Nucleus accumbens (tissue), 56 donors: ENCODE measurements around the gene ANKRD44.
A peak's percentile ranks its signal among the peaks of the same experiment; 100 is the strongest.

Experiments
- DNase-seq, 56 donors: peaks; one replicate each; lab custom pipeline; 2025; lab: John Stamatoyannopoulos, UW

The ANKRD44 gene

DNA sequence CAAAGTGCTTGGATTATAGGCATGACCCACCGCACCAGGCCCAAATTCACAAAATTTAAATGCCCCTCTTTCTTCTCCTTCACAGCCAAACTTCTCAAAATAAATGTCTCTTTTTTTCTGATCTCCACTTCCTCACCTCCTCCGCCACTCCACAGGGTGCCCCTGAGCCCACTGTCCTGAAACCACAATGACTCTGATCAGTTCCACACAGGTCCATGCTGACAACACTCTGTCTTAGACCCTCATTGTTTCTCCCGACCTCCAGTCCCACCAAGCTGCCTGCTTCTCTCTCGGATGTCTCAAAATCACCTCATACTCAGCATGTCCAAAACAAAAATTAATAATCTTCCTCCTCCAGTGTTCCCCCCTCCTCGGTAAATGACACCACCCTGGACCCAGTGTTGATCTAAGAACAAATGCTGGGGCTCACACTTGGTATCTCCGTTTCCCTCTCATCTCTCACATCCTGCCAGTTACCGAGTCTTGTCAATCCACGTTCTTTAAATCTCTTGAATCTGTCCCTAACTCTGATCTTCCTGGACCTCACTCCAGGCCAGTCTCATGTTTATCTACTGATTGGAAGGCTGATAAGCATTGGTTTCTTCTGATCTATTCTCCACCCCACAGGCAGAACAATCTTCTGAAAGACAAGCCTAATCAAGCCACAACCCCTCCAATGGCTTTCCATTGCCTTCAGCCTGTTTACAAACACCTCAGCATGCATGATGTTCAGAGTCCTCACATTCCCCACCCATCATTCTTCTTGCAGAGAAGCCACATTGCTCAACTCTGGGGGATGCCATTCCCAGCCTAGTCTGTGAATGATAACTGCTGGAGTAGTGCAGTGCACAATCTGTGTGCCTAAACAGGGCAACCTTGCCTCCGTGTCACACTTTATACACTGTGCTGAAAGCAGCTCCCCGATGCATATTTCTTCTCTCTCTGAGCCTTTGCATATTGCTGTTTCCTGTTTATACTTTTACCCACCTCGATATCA lies 12.4 kb upstream of the ANKRD44 start:
- no peak for DNase-seq

DNA sequence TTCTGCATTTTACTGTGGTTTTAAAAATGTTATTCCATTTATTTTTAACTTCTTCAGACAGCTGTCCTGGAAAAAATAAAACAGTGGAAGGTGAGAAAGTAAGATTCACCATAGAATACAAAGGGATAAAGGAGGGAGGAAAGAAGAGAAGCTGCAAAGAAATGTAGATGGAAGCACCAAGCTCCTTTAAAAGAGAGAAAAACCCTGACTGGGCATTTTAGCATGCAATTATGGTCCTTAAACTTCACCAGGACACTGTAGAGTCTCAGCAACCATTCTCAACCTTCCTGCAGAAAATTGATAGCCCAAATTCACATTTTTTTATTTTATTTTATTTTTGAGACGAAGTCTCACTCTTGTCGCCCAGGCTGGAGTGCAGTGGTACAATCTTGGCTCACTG lies 11.6 kb upstream of the ANKRD44 start:
- DNase-seq, result no peak

DNA sequence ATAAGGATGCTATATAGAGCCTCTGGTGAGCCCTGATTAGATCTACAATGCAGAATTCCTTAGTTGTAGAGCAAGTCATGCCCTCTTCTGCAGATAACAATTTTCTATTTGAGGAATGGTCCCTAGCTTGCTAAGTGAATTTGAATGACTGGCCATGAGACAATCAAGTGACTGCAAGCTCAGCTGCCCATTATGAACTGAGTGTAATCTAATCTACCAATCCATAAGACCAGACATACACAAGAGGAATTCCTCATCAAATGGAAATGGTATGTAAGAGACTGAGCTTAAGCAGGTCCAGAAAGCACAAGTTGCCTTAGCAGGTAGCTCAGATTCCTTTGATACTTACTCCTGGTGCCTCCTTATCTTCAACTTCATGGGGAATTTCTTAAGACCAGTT lies 4.8 kb upstream of the ANKRD44 start:
- no peak for DNase-seq

- DNase-seq, result no peak
These were observed 1.6 kb upstream of the ANKRD44 start for GRCh38 chr2:197312186-197312585.

DNA sequence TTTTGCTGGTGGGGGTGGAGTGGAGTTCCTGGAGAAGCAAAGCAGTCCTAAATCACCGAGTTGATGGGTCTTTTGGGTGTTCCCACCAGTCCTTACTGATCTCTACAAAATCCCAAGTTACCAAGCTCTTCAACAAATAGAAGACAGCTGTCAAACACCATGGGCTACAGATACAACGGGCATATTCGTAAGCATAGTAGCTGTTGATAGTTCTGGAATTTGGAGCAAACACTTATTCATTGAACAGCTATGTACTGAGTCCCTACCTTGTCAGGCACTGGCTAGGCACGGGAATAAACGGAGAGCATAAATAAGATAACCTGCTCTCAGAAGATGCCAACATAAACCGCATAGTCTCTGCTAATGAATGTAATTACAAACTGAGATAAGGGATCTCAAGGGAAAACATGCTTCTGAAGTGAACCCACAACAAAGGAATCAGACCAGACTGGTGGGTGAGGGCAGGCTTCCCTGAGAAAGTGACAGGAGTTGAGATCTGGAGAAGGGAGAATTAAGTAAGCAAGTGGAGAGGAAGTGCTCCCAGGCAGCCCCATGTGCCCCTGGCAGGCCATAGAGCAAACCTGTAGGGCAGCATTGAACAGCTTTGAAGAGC lies 947 bp upstream of the ANKRD44 start:
- DNase-seq, result peak in 1 of 56 donors; percentile 31

- DNase-seq, result peak in 2 of 56 donors; percentile 29 to 57
These were observed 424 bp upstream of the ANKRD44 start for GRCh38 chr2:197310987-197311420.

GRCh38 chr2:197309691-197310231 lies 819 bp downstream of the ANKRD44 start:
- peak in 28 of 56 donors; percentile 7 to 64 (median 31) for DNase-seq

DNA sequence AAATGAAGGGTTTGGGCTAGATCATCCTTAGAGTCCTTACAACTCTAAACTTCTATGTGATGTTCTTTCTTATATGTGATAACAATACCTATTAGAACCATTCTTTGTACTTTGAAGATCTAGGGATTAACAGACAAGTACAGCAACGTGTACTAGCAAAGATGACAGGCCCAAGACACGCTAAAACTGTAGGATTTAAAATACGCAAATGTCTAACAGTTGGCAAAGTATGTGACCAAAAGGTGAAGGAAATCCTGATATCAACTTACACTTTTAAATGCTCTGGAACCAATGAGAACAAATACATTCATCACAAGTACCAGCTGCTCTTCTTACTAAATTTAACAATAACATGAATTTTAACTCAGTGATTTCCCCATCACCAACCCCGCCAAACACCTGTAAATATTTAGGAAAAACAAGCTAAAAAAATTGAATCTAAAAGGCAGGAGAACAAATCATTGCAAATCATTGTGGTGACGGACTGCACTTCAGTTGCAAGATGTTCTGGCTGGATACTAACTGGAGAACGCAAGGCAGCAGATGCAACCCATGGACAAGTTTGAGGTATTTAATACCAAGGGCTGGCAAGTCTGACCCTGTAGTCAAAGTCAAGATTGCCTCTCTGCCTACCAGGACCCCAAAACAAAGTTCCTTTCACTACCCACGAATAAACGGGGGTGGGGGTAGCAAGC lies 1.4 kb downstream of the ANKRD44 start:
- peak in 2 of 56 donors; percentile 55 to 64 for DNase-seq

DNA sequence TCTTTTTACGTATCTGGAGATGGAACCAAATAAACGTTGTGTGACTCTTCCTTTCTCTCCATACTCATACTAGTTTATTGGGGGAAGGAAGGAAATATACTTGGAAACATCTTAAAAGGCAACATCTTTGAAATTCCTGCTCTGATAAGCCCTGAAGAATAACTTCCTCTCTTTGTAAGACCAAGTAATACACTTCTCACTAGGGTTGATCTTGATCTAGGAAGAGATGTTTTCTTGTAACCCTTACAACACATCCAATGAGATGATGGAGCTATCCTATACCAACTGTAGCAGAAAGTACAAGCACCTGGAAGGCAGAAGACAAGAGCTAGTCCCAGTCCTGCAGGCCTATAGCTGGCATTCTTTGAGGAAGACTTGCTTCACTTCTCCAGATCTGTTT lies 2.0 kb downstream of the ANKRD44 start:
- DNase-seq, result no peak

DNA sequence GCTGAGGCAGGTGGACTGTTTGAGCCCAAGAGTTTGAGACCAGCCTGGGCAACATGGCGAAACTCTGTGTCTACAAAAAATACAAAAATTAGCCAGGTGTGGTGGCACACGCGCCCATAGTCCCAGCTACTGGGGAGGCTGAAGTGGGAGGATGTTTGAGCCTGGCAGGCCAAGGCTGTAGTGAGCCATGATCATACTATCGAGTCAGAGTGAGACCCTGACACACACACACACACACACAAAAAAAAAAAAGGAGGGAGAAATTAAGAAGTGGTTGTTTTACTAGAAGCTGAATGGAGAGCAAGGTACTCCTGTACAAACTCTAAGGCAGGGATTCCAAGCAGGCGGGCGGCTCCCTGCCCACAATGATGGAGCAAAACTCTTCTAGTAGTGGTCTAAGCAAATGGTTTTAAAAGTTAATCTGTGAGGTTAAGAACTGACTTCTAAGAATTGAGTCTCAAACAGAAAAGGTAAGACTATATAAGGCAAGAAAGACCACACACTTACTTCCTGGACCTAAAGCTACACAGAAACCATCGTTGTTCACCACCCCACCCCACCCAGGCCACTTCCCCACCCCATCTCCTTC lies 2.6 kb downstream of the ANKRD44 start:
- DNase-seq, result peak in 1 of 56 donors; percentile 10

- peak in 2 of 56 donors; percentile 9 to 21 for DNase-seq
These were observed 3.2 kb downstream of the ANKRD44 start for GRCh38 chr2:197307236-197307932.

DNA sequence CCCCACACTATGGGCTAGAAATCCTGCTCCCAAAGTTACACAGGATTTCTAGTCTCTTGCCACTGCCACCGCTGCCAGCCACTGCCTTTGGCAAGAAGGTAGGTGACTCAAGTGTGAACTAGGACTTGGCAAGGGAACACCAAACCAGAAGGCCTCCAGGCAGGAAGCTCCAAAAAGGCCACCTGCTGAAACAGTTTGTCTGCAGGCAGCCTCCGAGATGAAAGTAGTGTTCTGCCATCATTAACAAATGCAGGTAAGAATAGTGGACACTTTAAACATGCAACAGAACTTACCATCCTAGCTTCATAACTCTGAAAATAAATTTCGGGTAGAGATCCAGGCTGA lies 3.9 kb downstream of the ANKRD44 start:
- DNase-seq, result peak in 20 of 56 donors; percentile 8 to 45 (median 20)

DNA sequence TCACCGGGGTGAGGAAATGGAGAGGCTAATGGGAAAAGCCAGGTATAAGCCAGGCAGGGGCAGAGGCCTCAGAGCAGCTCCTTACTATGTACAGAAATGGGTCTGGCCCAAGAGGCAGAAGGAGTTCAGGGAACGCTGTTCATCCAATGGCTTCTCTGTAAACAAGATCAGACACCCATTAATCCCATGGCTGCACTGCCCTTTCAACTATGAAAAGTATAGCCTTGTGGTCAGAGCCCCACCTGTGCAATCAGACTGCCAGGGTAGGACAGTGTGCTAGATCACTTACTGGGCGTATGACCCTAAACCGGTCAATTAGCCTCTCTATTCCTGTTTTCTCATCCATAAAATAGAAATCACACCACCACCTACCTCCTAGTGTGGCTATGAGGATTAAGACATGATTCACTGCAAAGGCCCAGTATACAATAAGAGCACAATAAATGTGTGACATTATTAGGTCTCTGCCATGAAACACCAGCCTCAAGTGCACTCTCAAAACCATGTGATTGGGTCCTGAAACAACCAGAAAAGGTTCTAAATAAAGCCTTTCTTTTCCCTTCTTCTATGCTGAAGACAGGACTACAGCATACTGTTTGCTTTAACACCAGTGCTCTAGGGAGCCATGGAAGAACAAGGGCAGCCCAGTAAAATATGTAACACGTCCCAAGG lies 4.4 kb downstream of the ANKRD44 start:
- no peak for DNase-seq

GRCh38 chr2:197304556-197305011 lies 6.0 kb downstream of the ANKRD44 start:
- DNase-seq, result no peak

DNA sequence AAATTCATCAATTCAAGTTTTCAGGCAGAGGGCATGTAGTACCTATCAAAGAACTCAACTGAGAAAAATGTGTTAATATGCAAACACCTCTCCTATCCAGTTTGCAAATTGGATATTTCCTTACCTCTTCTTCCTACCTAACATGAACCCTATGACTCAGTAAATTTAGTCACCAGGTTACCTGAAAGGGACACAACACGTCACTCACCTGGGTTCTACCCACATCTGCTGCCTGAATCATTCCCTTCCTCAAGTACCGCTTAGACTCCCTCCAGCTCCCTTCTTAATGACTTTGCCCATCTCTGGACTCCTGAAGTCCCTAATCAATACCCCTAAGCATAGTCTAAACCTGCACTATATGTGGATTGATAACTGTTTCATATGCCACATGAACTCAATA lies 10.4 kb downstream of the ANKRD44 start:
- DNase-seq, result no peak

- DNase-seq, result no peak
These were observed 12.0 kb downstream of the ANKRD44 start for GRCh38 chr2:197298609-197299008.

GRCh38 chr2:197297772-197298318 lies 12.7 kb downstream of the ANKRD44 start:
- DNase-seq, result no peak

DNA sequence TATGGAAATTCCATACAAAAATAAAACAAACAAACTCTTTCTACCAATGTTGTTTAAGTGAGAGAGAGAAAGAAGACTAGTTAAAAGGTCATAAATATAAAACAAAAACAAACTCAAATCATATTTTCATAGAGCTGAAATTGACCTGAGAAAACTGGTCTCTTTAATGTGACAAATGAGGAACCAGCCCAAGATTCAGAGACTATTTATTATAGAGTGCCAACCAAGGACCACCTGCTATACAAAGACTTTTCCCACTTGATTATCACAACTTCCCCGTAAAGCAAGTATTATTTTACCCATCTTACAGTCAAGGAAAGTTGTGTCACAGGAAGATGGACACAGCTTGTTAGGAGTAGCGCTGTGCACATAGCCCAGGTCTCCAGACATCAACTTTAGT lies 13.3 kb downstream of the ANKRD44 start:
- DNase-seq, result no peak

- DNase-seq, result no peak
These were observed 13.7 kb downstream of the ANKRD44 start for GRCh38 chr2:197296835-197297234.
